GM13977 (cell line): ENCODE data around the gene AMPD2.

ENCODE experiments used
- DNase-seq: peaks from one replicate; pipeline ENCODE4 v3.0.0; 2012; ENCODE audit warnings: low spot score
- CTCF ChIP-seq: IDR thresholded peaks from 2 replicates; pipeline ENCODE4 v1.5.1; 2012; ENCODE audit warnings: mild to moderate bottlenecking, control low read depth; ENCODE audit not compliant: insufficient read depth; ENCODE audit errors: extremely low read depth, missing control alignments
- in situ Hi-C: fragments of 300-500 bp; cut with MboI; formaldehyde crosslinking; loops from one replicate; pipeline ENCODE4 v1.12.0; 2022; ENCODE audit warnings: low sequenced_read_pairs, low pct_unique_long_range_greater_than_20kb, mixed read lengths, inconsistent platforms; ENCODE audit not compliant: unreplicated experiment

The AMPD2 gene

GRCh38 chr1:109629372-109630030 is 9.9 kb downstream of the AMPD2 start:
- no peak for DNase-seq
- in situ Hi-C loops: loop anchor here (5.0 kb wide), 1 partner anchor 82 kb away; the partner anchor contains the start of gene GNAI3
- TF ChIP-seq CTCF: no peak

- TF ChIP-seq CTCF: peak; percentile 40
- in situ Hi-C loops: loop anchor here (5.0 kb wide), 1 partner anchor 83 kb away; the partner anchor contains the start of gene GNAI3
Observed at GRCh38 chr1:109630081-109630897, 10.7 kb downstream of the AMPD2 start.

GRCh38 chr1:109630898-109631512 is 11.4 kb downstream of the AMPD2 start:
- in situ Hi-C loops: loop anchor here (5.0 kb wide), 1 partner anchor 84 kb away; the partner anchor contains the start of gene GNAI3
- DNase-seq: no peak
- peak; percentile 3 for TF ChIP-seq CTCF

More at GRCh38 chr1:109630081-109630897, 10.7 kb downstream of the AMPD2 start:
- no peak for DNase-seq

GRCh38 chr1:109631513-109632505 is 12.2 kb downstream of the AMPD2 start:
- DNase-seq: no peak
- in situ Hi-C loops: loop anchor here (5.0 kb wide), 1 partner anchor 85 kb away; the partner anchor contains the start of gene GNAI3
- TF ChIP-seq CTCF: no peak

GRCh38 chr1:109632671-109633346 is 13.2 kb downstream of the AMPD2 start:
- in situ Hi-C loops: loop anchor here (5.0 kb wide), 1 partner anchor 86 kb away; the partner anchor contains the start of gene GNAI3
- TF ChIP-seq CTCF: no peak
- no peak for DNase-seq
